Stimulated activated CD4-positive, alpha-beta T cell treated with anti-CD3 and anti-CD28 coated beads, Interleukin-15, amount 100 ng/mL, for 48 hours (primary cell): ENCODE results near the gene PNMA1.
A peak's percentile ranks its signal among the peaks of the same experiment; 100 is the strongest.

Experiments used
- DNase-seq, 2 donors: peaks; one replicate each; pipeline ENCODE4 v3.0.0-alpha.2; 2020; ENCODE audit warnings: low read depth in 2 of 2

The PNMA1 gene

DNA sequence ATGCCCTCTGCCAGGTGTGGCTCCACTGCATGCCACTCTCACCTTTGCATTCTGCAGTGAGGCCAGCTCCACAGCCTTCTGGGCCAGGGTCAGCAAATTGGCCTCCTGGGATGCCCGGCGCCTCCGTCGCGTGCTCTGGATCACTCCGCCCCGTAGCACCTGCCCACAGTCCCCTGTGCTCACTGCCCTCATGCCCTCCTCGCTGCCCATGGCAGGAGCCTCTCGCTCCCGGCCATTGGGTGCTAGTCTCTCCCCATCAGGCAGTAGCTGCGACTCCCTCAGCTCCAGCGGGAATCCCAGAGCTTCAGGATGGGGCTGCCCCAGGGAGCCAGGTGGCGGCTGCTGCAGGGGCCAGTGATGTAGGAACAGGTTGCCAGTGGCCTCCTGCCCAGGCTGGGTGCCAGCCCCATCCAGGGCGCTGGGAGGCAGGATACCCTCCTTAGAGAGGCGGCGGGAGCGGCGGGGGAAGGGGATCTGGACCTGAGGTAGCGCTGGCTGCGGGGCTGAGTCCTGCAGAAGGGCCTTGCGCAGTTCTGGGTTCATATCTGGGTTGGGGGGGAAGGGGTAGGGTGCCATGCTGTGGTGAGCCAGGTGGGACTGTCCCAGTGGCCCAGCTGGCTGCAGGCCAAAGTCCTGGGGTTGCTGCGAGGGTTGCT, 24.5 kb upstream of the PNMA1 start:
- no peak for DNase-seq

DNA sequence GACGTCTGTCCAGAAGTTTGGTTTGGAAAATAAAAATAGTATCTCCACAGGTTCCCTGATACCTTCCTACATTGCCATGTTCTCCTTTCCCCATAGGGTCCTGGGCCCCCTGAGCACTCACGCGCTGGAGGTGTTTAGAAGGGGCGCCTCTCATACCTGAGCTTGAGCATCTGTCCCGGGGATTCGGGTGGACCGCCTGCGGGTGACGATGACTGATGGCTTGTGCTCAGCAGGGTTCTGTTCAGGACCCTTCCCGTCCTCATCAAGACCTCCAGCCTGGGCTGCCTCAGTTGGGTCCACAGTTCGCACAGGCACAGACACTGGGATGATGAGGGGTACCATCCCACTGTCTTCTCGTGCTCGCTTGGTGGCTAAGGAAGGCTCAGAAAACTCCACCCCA, 22.7 kb upstream of the PNMA1 start:
- no peak for DNase-seq

DNA sequence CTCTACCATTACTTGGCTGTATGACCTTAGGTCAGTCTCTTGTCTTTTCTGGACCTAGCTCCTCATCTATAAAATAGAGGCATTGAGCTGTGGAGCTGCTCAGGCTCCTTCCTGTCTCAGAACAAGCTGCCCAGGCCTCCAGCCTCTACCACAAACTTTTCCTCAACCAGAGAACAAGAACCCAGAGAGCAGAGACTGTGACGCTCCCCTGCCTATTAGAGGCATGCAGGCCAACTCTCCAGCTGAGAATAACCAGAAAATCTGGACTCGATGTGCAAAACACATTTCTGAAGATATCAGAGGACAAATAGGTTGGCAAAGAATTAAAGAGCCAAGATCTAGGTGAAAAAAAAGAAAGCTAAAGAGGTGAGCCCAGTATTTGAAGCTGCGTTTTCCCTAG, 17.8 kb upstream of the PNMA1 start:
- DNase-seq, result no peak

DNA sequence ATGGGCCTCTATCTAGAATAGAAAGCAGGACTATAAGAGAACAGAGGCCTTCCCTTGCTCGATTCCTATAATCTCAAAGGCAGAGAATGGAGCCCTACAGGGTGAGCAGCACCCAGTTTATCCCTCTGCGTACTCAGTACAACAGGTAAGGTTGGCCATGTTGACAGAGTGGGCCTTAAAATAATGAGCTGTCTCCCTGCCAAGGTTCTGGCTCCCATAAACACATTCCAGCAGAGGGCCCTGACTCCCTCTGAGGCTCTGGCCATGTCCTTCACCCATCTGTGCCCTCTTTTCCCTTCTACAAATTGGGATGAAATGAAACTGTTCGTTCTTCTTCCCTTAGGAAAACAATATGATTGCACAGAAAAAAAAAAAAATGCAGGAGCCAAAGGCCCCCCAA, 16.9 kb upstream of the PNMA1 start:
- no peak for DNase-seq

DNA sequence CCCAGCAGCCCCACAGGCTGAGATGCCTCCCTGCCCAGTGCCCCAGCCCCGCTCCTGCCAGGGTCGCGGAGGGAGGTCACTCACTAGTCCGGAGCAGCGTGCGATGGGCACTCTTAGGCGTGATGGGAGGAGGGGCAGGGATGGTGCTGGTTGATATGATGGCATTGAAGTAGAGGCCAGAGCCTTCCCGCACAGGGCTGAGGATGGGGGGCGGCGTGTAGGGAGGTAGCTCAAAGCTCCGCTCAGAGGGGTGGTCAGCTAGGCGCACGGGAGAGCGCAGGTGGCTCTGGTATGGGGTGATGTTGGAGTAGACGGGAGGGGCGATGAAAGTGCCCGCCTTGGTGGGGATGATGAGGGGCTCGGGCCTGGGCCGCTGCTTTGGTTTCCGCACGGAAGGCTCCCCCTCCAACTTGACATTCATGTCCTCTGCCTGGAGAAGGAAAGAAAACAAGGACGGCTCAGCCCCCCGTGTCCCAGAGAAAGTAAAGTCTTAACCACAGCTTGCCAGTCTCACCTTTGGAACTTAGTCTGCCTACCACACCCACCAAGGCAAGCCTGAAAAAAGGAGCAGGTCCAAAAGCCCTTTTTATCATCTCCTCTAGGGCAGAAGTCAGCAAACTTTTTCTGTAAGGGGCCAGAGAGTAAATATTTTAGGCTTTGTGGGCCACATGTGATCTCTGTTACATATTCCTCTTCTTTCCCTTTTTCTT, 15.5 kb upstream of the PNMA1 start:
- no peak for DNase-seq

DNA sequence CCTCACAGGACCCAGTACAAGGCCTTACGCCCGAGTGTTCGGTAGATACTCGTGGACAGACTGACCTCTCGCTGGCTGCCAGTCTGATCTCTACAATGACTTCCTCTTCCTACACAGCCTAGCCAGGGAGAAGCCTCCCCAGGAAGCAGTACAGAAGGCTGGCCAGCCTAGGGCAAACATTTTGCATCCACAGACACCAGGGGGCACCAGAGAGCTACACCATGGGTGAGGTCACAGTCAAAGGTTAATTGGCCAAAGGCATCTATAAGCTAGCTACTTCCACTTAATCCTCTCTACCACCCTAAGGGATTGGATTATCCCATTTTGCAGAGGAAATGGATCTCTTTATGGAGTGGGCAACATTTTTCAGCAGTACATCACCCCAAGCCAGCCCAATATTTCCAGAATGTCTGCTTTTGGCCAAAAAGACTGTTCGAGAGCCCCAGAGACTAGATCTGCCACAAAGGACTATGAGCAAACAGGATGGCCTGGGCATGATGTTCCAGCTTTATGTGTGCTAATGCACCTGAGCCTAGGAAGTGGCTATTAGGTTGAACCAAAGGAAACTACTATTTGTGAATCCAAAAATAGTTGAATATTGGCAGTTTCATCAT, 14.6 kb upstream of the PNMA1 start:
- peak; percentile 62 to 85 for DNase-seq

DNA sequence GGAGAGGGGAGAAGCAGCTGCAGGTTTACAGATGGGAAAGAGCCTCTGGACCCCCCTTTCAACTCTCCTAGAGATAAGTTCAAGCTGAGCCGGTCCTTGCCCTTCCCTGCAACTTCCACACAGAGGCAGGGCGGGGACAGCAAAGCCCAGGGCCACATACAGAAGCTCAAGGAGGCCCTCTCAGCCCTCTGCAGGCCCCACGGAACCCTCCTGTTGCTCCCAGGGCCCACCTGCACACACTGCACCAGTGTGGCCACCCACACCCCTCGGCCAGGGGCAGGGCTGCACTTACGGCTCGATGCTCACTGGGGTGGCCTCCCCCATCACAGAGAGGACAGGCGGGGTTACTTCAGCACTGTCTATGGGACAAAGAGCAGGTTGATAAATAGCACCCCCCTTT, 13.0 kb upstream of the PNMA1 start:
- no peak for DNase-seq

DNA sequence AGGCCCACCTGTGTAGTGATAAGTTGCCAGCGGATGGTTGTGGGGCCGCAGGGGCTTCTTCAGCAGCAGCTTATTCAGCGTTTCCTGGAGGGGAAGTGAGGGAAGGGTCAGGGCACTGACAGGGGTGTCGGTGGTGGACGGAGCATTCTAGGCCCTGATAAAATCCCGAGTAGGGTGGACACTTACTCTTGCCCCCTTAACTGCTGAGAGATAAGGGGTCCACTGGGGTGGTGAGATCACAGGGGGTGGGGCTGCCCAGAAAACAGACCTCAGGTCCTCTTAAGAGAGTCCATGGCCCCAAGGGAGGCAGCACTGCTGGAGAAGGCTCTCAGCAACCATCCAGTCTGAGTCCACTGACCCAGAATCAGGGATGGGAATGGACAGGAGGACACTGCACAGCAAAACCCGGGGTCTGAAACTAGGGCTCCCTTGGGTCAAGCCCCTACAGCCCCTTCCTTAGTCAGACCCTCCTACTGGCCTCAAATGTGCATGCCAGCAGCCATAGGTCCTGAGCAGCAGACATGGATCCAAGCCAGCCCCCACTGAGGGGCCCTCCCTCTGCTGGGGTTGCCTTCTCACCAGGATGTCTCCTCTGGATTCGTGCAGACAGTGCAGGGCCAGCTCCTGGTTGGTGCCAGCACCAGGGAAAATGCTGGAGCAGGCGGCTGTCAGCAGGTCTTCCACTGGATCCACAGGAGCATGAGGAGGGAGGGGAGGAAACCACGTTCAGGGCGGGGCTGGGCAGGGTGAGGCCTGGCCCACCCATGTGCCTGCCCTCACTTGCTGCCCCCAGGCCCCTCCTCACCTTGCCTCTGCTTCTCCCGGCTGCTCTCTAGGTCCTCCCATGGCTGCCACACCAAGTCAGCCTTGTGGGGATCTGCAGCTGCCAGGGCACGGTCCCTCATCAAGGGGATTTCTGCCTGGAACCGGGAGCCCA, 12.1 kb upstream of the PNMA1 start:
- DNase-seq, result no peak

DNA sequence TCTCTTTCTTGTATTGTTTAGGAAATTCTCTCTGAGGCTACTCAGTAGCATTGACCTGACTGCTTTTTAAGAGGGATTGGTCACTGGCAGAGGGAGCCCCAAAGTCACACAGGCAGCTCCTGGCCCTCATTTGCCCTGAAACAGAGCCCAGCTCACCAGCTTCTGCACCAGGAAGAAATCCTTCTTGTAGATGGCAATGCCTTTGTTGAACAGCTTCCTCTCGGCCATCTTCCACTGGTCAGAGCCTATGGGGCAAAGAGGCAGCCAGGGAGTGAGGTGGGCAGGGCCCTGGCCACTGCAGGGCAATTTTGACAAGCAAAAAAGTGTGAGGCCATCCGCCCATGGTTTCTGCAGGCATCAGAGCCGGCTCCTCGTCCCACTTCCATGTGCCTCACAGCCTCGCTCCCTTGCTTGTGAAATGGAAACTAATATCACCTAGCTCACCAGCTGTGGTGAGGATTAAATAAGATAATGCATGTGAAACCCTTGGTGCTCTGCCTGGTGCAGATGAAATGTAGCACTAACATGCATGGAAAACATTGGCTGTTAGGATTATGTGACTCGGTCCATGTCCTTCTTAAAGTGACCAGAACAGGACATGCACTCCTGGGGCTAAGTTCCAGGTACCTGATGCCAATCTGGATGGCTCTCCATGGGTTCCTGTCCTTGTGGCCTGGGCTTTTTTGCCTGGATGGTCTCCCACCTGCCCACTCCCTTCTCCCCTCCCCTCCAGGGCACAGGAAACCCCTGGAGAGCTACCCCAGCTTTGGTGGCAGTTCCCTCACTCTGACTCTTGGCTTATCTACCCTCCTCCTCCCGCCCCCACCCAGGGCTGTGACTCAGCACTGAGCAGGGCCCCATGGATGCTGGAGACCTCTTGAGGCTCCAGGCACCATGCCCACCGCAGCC, 11.2 kb upstream of the PNMA1 start:
- DNase-seq, result no peak

DNA sequence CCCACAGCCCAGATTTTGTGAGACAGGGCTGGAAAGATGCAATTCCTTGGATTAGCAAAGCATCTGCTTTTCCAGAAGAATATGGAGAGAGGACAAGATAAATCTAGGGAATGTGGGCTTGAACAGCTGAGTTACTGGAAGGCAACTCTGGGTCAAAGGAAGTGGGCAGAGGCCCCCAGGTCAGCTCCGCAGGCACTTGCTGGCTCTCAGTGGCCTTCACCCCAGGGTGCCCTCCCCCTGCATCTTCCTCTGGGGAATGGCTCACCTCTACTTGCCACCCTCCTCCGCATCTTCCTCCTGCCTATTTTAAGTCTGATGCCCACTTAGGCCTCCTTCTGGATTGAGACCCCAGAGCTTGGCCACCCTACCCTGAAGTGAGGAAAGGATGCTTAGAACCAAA, 10.5 kb upstream of the PNMA1 start:
- no peak for DNase-seq

DNA sequence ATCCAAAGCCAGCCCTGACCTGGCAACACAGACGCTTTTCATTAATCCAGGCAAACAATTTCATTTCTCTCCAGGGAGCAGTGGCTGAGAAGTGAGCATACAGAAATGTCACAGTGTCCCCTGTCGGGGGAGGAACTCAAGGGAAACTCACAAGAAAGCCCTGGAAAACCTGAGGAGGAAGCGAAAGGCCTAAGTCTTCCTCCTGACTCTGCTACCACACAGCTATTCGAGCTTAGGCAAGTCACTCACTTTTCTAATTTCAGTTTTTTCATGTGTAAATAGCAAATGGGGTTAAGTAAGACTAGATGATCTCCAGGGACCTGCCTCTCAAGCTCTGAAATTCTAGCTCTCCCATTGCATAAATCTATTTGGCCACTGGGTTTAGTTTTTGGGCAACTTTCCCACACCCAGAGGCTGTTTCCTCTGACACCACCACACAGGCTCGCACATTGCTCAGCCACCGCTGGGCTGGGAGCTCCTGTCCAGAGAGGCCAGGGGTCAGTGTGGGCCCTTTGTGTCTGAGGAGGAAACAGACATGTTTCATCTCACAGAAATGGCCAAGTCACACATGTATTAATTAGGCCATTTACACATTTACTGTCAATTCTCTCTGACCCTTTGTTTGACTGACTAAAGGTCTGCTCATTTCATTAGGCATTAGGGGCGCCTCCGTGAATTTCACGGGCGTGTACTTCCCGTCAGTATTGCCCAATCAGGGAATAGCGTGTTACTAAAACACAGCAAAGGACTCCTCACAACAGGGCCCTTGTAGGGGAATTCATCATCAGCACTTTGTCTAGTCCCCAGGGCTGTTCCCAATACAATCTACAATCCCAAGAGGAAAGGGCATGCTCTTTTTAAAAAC, 9.8 kb upstream of the PNMA1 start:
- no peak for DNase-seq

DNA sequence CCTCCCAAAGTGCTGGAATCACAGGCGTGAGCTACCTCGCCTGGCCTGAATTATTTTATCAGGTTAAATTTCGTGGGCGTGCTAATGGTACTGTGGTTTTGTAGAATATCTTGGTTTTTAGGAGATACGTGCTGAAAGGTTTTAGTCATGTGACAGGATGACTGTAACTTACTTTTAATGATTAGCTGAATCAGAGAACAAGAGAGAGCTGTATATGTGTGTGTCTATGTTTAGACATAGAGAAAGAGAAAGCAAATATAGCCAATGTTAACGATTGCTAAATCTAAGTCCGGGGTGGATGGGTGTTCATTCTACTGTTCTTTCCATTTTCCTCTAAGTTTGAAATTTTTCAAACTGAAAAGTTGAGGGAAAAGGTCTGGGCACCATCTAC, 9.2 kb upstream of the PNMA1 start:
- DNase-seq, result no peak

DNA sequence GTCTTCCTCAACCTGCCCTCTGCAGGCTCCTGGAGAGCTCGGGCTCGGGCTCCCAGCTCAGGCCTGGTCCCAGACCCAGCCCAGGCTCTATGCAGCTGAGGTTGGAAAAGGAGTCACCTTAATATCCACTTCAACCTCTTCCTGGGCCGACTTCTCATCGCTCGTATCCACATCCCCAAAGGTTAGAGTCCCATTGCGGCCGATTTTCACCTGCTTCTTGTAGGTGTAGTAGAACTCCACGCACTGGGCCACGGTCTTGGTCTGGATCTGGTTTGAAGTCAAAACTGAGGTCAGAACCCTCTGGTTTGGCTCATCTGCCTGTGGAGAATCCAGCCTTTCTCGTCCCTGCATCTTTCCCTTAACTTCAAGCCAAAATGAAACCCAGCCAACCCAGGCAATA, 8.4 kb upstream of the PNMA1 start:
- DNase-seq, result no peak

DNA sequence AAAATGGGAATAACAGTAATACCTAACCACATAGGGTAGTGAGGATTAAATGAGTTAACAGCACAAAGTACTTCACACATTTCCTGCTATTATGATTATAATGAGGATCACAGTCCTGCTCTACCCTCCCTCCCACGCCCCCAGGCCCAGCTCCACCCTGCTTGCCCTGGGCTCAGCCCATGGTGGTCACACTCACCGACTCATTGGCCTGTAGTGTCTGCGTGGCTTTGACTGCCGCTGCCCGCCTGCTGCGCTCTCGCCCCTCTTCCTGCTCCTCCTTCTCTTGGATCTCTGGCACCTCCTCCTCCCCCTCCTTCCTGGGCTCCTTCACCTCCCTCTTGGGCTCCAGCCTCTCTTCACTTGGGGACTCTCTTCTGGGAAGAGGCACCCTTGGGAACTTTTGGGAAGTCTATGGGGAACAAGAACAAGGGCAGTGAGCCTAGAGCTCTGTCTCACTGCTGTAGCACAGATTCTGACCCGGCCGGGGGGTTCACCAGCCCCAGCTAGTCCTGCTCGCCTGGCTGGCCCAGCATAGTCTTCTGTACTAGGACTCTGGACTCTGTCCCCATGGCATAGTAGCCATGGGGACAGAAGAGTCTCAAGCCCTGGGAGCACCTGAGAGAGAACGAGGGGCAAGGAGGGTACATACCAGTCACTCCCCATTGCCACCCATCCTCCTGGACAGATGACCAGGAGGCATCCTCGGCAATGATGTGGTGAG, 7.1 kb upstream of the PNMA1 start:
- DNase-seq, result no peak

DNA sequence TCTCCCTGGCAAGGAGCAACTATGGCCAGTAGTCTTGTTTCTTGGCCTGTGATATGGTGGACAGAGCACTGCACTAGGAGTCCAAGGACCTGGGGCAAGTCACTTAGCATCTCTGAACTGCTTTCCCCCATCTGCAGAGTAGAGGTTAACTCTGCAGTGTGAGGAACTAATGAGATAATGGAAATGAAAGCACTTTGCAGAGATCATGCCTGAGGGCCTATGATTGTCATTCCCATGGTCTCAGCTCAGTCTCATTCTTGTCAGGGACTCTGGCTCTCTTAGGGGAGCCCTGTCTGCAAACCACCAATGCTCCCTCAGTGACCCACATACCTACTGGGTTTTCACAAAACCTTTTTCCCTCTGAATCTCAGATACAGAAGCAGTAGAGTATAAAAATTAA, 6.5 kb upstream of the PNMA1 start:
- DNase-seq, result no peak

DNA sequence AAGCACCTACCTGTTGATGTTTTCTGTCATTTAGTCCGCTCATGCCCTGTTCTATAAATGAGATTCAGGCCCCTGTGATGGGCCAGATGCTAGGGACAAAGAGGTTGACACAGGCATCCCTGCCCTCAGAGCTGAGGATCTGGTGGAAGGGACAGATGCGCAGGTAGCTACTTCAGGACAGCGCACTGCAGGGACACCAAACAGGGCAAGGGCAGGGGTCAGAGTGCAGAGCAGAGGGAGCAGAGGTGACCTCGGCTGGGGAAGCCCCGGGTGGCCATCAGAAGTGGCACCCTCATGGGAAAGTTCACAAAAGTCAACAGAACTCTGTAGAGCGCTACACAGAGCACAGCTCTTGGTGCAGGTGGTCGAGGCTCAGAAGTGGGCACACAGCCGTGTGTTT, 5.6 kb upstream of the PNMA1 start:
- no peak for DNase-seq

DNA sequence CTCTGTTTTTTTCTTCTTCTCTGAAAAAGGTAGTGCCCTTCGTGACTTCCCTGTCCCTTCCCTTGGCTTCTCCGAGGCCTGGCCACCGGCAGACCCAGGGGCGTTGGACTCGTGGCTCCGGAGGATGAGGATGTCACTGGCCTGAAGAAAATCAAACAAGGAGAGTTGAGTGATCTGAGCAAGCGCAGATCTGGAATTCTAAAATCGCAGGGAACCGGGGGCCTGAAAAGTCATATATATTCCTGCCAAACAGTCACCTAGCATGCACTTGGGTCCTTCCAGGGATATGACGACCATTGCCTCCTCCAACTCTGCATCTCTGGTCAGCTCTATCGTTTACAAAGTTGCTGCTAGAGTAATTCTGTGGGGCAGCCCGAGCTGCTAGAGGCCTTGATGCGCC, 5.2 kb upstream of the PNMA1 start:
- DNase-seq, result no peak

DNA sequence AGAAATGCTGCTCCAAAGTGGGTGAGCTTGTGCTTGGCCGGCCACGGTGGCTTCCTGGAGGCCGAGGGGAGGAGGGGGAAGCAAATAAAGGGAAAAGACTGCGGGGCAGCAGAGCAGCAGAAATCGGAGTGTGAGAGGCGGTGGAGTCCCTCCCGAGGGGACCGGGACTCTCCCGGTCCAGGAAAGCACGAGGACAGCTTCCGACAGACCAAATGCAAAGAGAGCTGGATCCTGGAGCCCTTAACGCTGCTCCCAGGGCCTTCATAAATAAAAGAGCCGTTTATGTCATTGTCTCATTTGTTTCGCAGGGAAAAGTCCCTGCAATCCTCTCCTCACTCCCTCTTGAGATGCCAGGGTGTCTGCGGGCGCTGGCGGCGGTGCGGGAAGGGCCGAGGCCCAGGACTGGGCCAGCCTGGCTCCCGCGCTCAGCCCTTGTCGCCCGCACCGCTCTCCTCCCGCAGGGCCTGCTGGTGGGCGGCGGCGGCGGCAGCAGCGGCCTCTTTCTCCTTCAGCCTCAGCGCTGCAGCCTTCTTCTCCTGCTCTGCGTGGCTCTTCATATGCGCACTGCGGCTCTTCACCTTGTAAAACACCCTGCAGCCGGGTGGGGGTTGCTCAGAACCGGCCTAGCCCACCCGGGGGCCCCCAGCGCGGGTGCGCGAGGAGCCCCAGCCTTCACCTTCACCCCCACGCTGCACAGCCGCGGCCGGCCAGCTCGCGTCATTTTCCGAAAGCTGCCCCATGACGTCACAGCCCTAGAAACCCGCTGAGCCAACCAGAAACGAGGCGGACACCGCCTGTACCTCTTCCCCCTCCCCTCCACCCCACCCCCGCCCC, 4.5 kb upstream of the PNMA1 start:
- DNase-seq, result no peak
